Stimulated activated CD8-positive, alpha-beta memory T cell treated with anti-CD3 and anti-CD28 coated beads, Interleukin-2, amount 100 ng/mL, for 1 hour (primary cell): ENCODE data around the gene MAP3K13.

Experiments
- DNase-seq, 2 donors: peaks; one replicate each; pipeline ENCODE4 v3.0.0-alpha.2; 2020; ENCODE audit warnings: low read depth in 2 of 2

MAP3K13 gene

GRCh38 chr3:185508335-185508991, 145.5 kb downstream of the MAP3K13 start:
- DNase-seq, result no peak

- no peak for DNase-seq
These were observed 148.8 kb downstream of the MAP3K13 start for GRCh38 chr3:185511711-185512110.

GRCh38 chr3:185517387-185518130, 154.6 kb downstream of the MAP3K13 start:
- no peak for DNase-seq

GRCh38 chr3:185519021-185519420, 156.1 kb downstream of the MAP3K13 start:
- no peak for DNase-seq

- no peak for DNase-seq
These were observed 158.6 kb downstream of the MAP3K13 start for GRCh38 chr3:185521349-185522138.

- no peak for DNase-seq
These were observed 163.5 kb downstream of the MAP3K13 start for GRCh38 chr3:185526349-185526951.

GRCh38 chr3:185527364-185527763, 164.4 kb downstream of the MAP3K13 start:
- no peak for DNase-seq

- DNase-seq, result no peak
These were observed 165.6 kb downstream of the MAP3K13 start for GRCh38 chr3:185528532-185528931.

GRCh38 chr3:185530856-185531255, 167.9 kb downstream of the MAP3K13 start:
- DNase-seq, result no peak

- DNase-seq, result no peak
These were observed 170.0 kb downstream of the MAP3K13 start for GRCh38 chr3:185532901-185533300.

GRCh38 chr3:185534511-185534910, 171.6 kb downstream of the MAP3K13 start:
- DNase-seq, result no peak

- no peak for DNase-seq
These were observed 174.5 kb downstream of the MAP3K13 start for GRCh38 chr3:185537369-185537970.
